ENCODE data around the gene GKAP1.

DNA sequence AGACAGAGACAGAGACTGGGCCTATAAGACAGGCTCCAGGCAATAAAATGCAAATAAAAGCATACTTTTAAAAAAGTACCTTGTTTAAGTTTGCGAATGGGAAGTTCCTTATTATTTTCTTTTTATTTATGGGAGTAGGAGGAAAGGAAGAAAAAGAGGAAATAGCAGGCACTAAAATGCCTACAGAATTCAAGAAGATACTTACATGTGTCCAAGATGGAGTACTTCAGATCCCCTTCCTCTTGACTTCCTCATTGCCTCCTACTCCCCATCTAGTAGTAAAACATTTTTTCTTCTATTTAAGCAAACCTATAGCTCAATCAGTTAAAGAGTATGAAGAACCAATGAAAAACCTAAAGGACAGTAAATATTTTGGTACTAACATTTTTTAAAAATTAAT lies 24.8 kb downstream of the GKAP1 start:
- no peak for TF ChIP-seq CTCF (conservative IDR thresholded peaks at IDR 0.05; ENCODE audit: low read length)
- TF ChIP-seq EZH2phosphoT487 (IDR thresholded peaks at IDR 0.05; ENCODE audit: borderline replicate concordance), result no peak
